ENCODE data around the gene CHRNE. TPM values are rescaled to one million over a fixed set of nuclear protein-coding genes. Genes with fewer than 3 reads are reported as not detected.
"Not testable (repeated sequence)": the region's sequence is repeated elsewhere in the genome, so short reads cannot be mapped to it uniquely, and the experiment has no call there.

CHRNE gene
- total RNA-seq, 1 experiment from 2014 or later, result not detected

DNA sequence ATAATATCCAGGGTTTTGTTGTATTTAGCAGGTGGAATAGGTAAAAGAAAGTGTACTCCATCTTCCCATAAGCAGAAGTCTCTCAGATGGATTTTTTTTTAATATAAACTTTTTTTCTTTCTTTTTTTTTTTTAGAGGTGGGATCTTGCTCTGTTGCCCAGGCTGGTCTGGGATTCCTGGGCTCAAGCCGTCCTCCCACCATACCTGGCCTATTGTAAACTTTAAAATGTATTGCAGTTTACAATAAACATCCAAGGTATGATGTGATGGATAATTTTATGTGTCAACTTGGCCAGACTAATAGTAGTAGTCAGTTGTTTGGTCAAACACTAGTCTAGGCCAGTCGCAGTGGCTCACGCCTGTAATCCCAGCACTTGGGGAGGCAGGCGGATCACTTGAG lies 18.4 kb upstream of the CHRNE start:
- Histone ChIP-seq H3K4me1 (no peaks in the 10 kb centered on the region), H3K4me3 (ENCODE audit: low read depth, low read length) (no peak overlapping the region), H3K36me3 (ENCODE audit: control insufficient read depth, insufficient read depth, low read length) (no peaks in the 10 kb centered on the region), H3K9me3 (no peaks in the 10 kb centered on the region), H3K27me3 (replicated peaks; ENCODE audit: control insufficient read depth, insufficient read depth, low read length) (no peaks in the 10 kb centered on the region)
- Mint-ChIP-seq H3K4me3 (ENCODE audit: unreplicated experiment) (no peak overlapping the region), H3K4me1 (ENCODE audit: low read depth, unreplicated experiment) (no peaks in the 10 kb centered on the region), H3K9me3 (ENCODE audit: unreplicated experiment) (no peaks in the 10 kb centered on the region), H3K36me3 (ENCODE audit: insufficient read depth, unreplicated experiment) (no peaks in the 10 kb centered on the region), H3K27ac (ENCODE audit: unreplicated experiment) (no peak overlapping the region), H3K27me3 (ENCODE audit: insufficient read depth, unreplicated experiment) (no peaks in the 10 kb centered on the region)
- DNase-seq, result no peak
- ChIA-PET CTCF (no interaction called here), POLR2A (no interaction called here)
- BruUV-seq (replicated peaks), result no TSS peak
- intact Hi-C loops (cut with micrococcal nuclease; ENCODE audit: unreplicated experiment), result no loop called here
- TF ChIP-seq, protein P1, sequence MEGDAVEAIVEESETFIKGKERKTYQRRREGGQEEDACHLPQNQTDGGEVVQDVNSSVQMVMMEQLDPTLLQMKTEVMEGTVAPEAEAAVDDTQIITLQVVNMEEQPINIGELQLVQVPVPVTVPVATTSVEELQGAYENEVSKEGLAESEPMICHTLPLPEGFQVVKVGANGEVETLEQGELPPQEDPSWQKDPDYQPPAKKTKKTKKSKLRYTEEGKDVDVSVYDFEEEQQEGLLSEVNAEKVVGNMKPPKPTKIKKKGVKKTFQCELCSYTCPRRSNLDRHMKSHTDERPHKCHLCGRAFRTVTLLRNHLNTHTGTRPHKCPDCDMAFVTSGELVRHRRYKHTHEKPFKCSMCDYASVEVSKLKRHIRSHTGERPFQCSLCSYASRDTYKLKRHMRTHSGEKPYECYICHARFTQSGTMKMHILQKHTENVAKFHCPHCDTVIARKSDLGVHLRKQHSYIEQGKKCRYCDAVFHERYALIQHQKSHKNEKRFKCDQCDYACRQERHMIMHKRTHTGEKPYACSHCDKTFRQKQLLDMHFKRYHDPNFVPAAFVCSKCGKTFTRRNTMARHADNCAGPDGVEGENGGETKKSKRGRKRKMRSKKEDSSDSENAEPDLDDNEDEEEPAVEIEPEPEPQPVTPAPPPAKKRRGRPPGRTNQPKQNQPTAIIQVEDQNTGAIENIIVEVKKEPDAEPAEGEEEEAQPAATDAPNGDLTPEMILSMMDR (IDR thresholded peaks at IDR 0.05; ENCODE audit: insufficient read depth in 1 of 2, low read depth in 1 of 2, low read length in 1 of 2, severe bottlenecking in 1 of 2, unreplicated experiment in 1 of 2), result no peak

DNA sequence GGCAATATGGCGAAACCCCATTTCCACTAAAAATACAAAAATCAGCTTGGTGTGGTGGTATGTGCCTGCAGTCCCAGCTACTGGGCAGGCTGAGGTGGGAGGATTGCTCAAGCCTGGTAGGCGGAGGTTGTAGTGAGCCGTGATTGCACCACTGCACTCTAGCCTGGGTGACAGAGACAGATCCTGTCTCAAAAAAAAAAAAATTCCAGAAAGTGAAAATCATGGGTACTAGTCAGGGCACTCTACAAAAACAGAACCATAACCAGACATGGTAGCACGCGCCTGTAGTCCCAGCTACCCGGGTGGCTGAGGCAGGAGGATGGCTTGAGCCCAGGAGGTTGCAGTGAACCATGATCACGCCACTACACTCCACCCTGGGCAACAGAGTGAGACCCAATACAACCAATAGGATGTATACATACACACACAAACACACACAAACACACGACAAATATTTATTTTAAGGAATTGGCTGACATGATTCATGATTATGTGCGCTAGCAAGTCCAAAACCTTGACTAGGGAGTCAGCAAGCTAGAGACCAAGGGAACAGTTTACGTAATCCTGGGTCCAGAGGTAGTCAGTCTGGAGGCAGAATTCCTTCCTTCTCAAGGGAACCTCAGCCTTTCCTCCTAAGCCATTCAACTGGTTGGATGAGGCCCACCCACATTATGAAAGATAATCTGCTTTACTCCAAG lies 17.6 kb upstream of the CHRNE start:
- Mint-ChIP-seq H3K36me3 (ENCODE audit: insufficient read depth, unreplicated experiment) (no peaks in the 10 kb centered on the region), H3K9me3 (ENCODE audit: unreplicated experiment) (no peaks in the 10 kb centered on the region), H3K4me1 (ENCODE audit: low read depth, unreplicated experiment) (no peaks in the 10 kb centered on the region), H3K27me3 (ENCODE audit: insufficient read depth, unreplicated experiment) (no peaks in the 10 kb centered on the region), H3K4me3 (ENCODE audit: unreplicated experiment) (no peak overlapping the region), H3K27ac (ENCODE audit: unreplicated experiment) (no peak overlapping the region)
- Histone ChIP-seq H3K9me3 (no peaks in the 10 kb centered on the region), H3K36me3 (ENCODE audit: control insufficient read depth, insufficient read depth, low read length) (no peaks in the 10 kb centered on the region), H3K4me3 (ENCODE audit: low read depth, low read length) (no peak overlapping the region), H3K4me1 (no peaks in the 10 kb centered on the region), H3K27me3 (replicated peaks; ENCODE audit: control insufficient read depth, insufficient read depth, low read length) (no peaks in the 10 kb centered on the region)
- no TSS peak for BruUV-seq (replicated peaks)
- ChIA-PET POLR2A (no interaction called here), CTCF (no interaction called here)
- DNase-seq, result peak in 1 of 2 experiments; percentile 25
- intact Hi-C loops (cut with micrococcal nuclease; ENCODE audit: unreplicated experiment), result no loop called here
- TF ChIP-seq, protein P1 (IDR thresholded peaks at IDR 0.05; ENCODE audit: insufficient read depth in 1 of 2, low read depth in 1 of 2, low read length in 1 of 2, severe bottlenecking in 1 of 2, unreplicated experiment in 1 of 2), result no peak

DNA sequence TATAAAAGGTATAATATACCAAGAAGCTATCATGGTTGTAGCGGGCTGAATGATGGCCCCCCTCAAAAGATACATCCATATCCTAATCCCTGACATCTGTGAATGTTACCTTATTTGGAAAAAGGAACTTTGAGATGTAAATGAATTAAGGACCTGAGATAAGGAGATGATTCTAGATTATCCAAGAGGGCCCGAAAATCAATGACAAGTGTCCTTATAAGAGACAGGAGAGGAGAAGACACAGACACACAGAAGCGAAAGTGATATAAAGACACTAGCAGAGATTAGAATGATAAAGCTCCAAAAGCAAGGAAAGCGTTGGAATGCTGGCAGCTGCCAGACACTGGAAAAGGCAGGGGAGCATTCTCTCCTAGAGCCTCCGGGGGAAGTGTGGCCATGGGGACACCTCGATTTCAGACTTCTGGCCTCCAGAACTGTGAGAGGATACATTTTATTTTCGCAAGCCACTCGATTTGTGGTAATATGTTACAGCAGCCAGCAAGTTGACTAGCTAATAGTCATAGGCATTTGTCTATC lies 16.7 kb upstream of the CHRNE start:
- no peak overlapping the region for H3K4me3 ChIP-seq (ENCODE audit: low read depth, low read length)
- TF ChIP-seq, protein P1 (IDR thresholded peaks at IDR 0.05; ENCODE audit: insufficient read depth in 1 of 2, low read depth in 1 of 2, low read length in 1 of 2, severe bottlenecking in 1 of 2, unreplicated experiment in 1 of 2), result no peak
- no peaks in the 10 kb centered on the region for H3K27me3 Mint-ChIP-seq (ENCODE audit: insufficient read depth, unreplicated experiment)
- no peaks in the 10 kb centered on the region for H3K9me3 Mint-ChIP-seq (ENCODE audit: unreplicated experiment)
- H3K36me3 Mint-ChIP-seq (ENCODE audit: insufficient read depth, unreplicated experiment), result no peaks in the 10 kb centered on the region
- intact Hi-C loops (cut with micrococcal nuclease; ENCODE audit: unreplicated experiment), result no loop called here
- H3K36me3 ChIP-seq (ENCODE audit: control insufficient read depth, insufficient read depth, low read length), result no peaks in the 10 kb centered on the region
- no peak for DNase-seq
- ChIA-PET CTCF (no interaction called here), POLR2A (no interaction called here)
- H3K4me1 ChIP-seq, result no peaks in the 10 kb centered on the region
- no peaks in the 10 kb centered on the region for H3K27me3 ChIP-seq (replicated peaks; ENCODE audit: control insufficient read depth, insufficient read depth, low read length)
- H3K9me3 ChIP-seq, result no peaks in the 10 kb centered on the region
- H3K4me3 Mint-ChIP-seq (ENCODE audit: unreplicated experiment), result no peak overlapping the region
- no peaks in the 10 kb centered on the region for H3K4me1 Mint-ChIP-seq (ENCODE audit: low read depth, unreplicated experiment)
- BruUV-seq (replicated peaks), result no TSS peak
- no peak overlapping the region for H3K27ac Mint-ChIP-seq (ENCODE audit: unreplicated experiment)

DNA sequence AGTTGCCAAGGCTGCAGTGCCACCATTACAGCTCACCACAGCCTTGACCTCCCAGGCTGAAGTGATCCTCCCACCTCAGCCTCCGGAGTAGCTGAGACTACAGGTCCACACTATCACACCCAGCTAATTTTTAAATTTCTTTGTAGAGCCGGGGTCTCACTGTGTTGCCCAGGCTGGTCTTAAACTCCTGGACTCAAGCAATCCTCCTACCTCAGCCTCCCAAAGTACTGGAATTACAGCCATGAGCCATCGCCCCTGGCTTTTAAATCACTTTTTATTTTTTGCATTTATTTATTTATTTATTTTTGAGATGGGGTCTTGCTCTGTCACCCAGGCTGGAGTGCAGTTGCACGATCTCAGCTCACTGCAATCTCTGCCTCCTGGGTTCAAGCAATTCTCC lies 11.7 kb upstream of the CHRNE start:
- H3K27me3 Mint-ChIP-seq (ENCODE audit: insufficient read depth, unreplicated experiment); H3K27me3 ChIP-seq (replicated peaks; ENCODE audit: control insufficient read depth, insufficient read depth, low read length); DNase-seq; BruUV-seq (replicated peaks); H3K4me1 ChIP-seq; H3K36me3 ChIP-seq (ENCODE audit: control insufficient read depth, insufficient read depth, low read length); H3K9me3 Mint-ChIP-seq (ENCODE audit: unreplicated experiment); H3K4me3 ChIP-seq (ENCODE audit: low read depth, low read length); H3K36me3 Mint-ChIP-seq (ENCODE audit: insufficient read depth, unreplicated experiment); H3K4me1 Mint-ChIP-seq (ENCODE audit: low read depth, unreplicated experiment); POLR2A ChIA-PET; H3K9me3 ChIP-seq; H3K4me3 Mint-ChIP-seq (ENCODE audit: unreplicated experiment); intact Hi-C loops (cut with micrococcal nuclease; ENCODE audit: unreplicated experiment); H3K27ac Mint-ChIP-seq (ENCODE audit: unreplicated experiment): not testable (repeated sequence)
- CTCF ChIA-PET, result interaction anchor here (0.5 to 1.5 kb wide), 2 partner anchors 11 to 44 kb away, joined by 3 to 8 read pairs; partner anchors contain the start of gene CHRNE
